ENCODE data around the gene KRT74.

The KRT74 gene

DNA sequence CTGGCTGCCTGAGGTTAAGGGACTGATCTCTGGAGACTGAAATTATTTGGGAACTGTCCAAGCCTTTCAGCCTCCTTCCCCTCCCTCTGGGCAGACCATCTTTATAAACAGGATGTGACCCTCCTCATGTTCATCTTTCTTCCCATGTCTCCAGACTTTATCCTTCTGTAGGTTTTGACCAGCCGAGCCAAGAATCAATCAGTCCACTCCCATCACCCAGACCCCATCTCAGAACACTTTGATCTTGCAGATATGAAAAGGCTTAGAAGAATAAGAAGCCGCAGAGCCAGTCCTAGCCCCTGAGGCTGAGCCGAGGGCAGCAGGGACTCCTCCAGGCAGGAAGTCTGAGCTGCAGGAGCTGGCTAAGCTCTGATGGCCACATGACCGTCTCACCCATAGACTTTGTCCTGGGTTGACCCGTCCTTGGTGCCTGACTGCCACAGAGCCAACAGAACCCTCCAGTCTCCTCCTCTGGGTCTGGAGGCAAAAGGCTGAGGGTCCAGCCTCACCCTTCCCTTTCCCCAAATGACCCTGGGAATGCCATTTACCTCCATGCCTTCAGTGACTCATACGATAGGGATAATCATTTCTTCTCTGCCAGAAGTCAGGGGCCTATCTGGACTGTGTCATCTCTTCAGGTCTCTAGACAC lies 22.3 kb downstream of the KRT74 start:
- Histone ChIP-seq H3K79me1 (replicated peaks; ENCODE audit: low read length, poor library complexity, severe bottlenecking) (no peaks in the 10 kb centered on the region), H3K27me3 (ENCODE audit: control insufficient read depth in 1 of 2, insufficient read depth in 1 of 2, low read length in 2 of 2) (peaks cover 28 to 92% of the 10 kb centered on the region in 2 experiments), H2BK120ac (ENCODE audit: low read depth, low read length) (no peak overlapping the region), H3K4me1 (ENCODE audit: control insufficient read depth, insufficient read depth, low read depth, low read length) (no peaks in the 10 kb centered on the region), H2BK15ac (ENCODE audit: low read depth, poor library complexity, severe bottlenecking) (no peak overlapping the region), H2AFZ (ENCODE audit: low read depth, low read length) (no peak overlapping the region), H3K18ac (ENCODE audit: low read depth in 1 of 2, low read length in 2 of 2) (no peak overlapping the region), H3K23ac (ENCODE audit: low read length in 2 of 2) (no peak overlapping the region), H3K9ac (ENCODE audit: low read length) (no peak overlapping the region), H3K9me3 (ENCODE audit: control insufficient read depth, low read length) (no peaks in the 10 kb centered on the region), H3K14ac (ENCODE audit: low read length in 2 of 2) (no peak overlapping the region), H2BK12ac (ENCODE audit: low read length in 2 of 2) (no peak overlapping the region), H3K4ac (ENCODE audit: low read depth in 1 of 2, low read length in 2 of 2) (no peak overlapping the region), H3K36me3 (ENCODE audit: control insufficient read depth in 1 of 2, insufficient read depth in 2 of 2, low read depth in 1 of 2, low read length in 2 of 2) (no peaks in the 10 kb centered on the region), H4K8ac (ENCODE audit: low read length) (no peak overlapping the region), H3K4me3 (ENCODE audit: insufficient read depth in 1 of 2, low read depth in 1 of 2, low read length in 2 of 2) (no peak overlapping the region), H3K4me2 (ENCODE audit: low read length, poor library complexity, severe bottlenecking) (no peak overlapping the region), H2BK5ac (ENCODE audit: low read depth, low read length, poor library complexity, severe bottlenecking) (no peak overlapping the region), H2AK5ac (ENCODE audit: low read length, severe bottlenecking) (no peak overlapping the region), H4K91ac (ENCODE audit: low read length) (no peak overlapping the region), H3K27ac (ENCODE audit: low read length, poor library complexity, severe bottlenecking) (no peak overlapping the region)
- DNase-seq: no peak
- WGBS: 69% methylated on average over 6 of the region's 6 CpGs

DNA sequence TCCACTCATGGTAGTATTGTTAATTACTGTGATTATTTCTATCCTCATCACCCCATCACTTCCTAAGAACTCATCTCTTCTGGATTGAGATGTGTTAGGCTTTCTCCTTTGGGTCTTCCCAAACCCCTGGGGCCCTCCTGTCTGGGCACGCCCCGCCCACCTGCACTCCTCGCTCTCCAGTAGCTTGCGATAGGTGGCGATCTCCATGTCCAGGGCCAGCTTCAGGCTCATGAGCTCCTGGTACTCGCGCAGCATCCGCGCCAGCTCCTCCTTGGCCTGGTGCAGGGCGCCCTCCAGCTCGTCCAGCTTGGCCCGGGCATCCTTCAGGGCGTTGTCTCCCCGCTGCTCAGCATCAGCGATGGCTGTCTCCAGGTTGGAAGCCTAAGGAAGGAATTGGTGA lies 27.5 kb downstream of the KRT74 start:
- no peak overlapping the region for H3K14ac ChIP-seq (ENCODE audit: low read length in 2 of 2)
- no peak overlapping the region for H2BK15ac ChIP-seq (ENCODE audit: low read depth, poor library complexity, severe bottlenecking)
- no peak overlapping the region for H3K4ac ChIP-seq (ENCODE audit: low read depth in 1 of 2, low read length in 2 of 2)
- H3K27me3 ChIP-seq (ENCODE audit: control insufficient read depth in 1 of 2, insufficient read depth in 1 of 2, low read length in 2 of 2): peaks cover 7 to 75% of the 10 kb centered on the region in 2 experiments
- H3K4me1 ChIP-seq (ENCODE audit: control insufficient read depth, insufficient read depth, low read depth, low read length): no peaks in the 10 kb centered on the region
- H3K79me1 ChIP-seq (replicated peaks; ENCODE audit: low read length, poor library complexity, severe bottlenecking): no peaks in the 10 kb centered on the region
- no peak overlapping the region for H2BK12ac ChIP-seq (ENCODE audit: low read length in 2 of 2)
- 79% methylated on average over 15 of the region's 15 CpGs for WGBS
- no peak overlapping the region for H2BK120ac ChIP-seq (ENCODE audit: low read depth, low read length)
- no peak overlapping the region for H2AFZ ChIP-seq (ENCODE audit: low read depth, low read length)
- H3K4me3 ChIP-seq (ENCODE audit: insufficient read depth in 1 of 2, low read depth in 1 of 2, low read length in 2 of 2): no peak overlapping the region
- no peak overlapping the region for H2BK5ac ChIP-seq (ENCODE audit: low read depth, low read length, poor library complexity, severe bottlenecking)
- no peaks in the 10 kb centered on the region for H3K9me3 ChIP-seq (ENCODE audit: control insufficient read depth, low read length)
- H2AK5ac ChIP-seq (ENCODE audit: low read length, severe bottlenecking): no peak overlapping the region
- H3K23ac ChIP-seq (ENCODE audit: low read length in 2 of 2): no peak overlapping the region
- no peak overlapping the region for H3K4me2 ChIP-seq (ENCODE audit: low read length, poor library complexity, severe bottlenecking)
- H4K91ac ChIP-seq (ENCODE audit: low read length): no peak overlapping the region
- H3K18ac ChIP-seq (ENCODE audit: low read depth in 1 of 2, low read length in 2 of 2): no peak overlapping the region
- no peak for DNase-seq
- no peak overlapping the region for H4K8ac ChIP-seq (ENCODE audit: low read length)
- H3K27ac ChIP-seq (ENCODE audit: low read length, poor library complexity, severe bottlenecking): no peak overlapping the region
- no peak overlapping the region for H3K9ac ChIP-seq (ENCODE audit: low read length)
- no peaks in the 10 kb centered on the region for H3K36me3 ChIP-seq (ENCODE audit: control insufficient read depth in 1 of 2, insufficient read depth in 2 of 2, low read depth in 1 of 2, low read length in 2 of 2)

DNA sequence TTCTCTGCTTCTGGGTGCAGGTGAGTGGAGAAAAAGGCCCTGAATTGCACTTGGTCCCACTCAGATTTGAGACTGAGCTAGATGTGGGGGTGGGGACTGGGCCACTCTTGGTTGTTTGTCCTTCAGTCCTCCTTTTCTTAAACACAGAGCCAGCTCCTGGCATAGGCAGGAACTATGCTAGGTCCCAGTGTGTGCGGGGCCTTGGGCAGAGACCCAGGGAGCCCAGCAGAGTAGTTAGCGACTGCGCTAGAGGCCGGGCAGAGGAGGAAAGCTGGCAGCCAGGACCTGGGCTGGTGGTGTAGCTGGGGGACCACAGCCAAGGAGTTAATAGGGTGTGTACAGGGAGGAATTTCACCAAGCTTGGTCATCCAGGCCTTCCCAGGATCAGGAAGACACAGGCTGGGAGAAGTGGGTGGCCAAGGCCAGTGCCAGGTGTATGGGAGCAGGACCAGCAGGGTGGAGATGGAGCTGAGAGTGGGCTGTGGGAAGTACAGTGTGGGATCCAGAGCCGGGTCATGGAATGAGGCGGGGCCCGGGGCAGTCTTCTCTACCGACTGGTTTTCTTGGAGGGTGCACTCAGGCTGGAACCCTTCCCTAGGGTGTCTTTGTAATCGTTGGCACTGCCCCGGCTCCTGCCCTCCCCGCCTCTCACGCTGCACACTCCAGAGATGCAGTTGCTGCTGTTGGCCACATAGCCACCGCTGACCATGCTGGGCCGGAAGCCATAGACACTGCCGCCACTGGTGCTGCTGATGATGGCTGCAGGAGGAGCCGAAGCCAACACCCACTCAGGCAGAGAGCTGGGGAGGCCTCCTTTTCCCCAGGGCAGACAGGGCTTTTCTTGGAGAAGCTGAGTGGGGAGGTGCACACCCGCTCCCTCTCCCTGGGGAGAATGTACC lies 29.4 kb downstream of the KRT74 start:
- no peaks in the 10 kb centered on the region for H3K4me1 ChIP-seq (ENCODE audit: control insufficient read depth, insufficient read depth, low read depth, low read length)
- H2BK5ac ChIP-seq (ENCODE audit: low read depth, low read length, poor library complexity, severe bottlenecking): no peak overlapping the region
- WGBS: 82% methylated on average over 17 of the region's 17 CpGs
- peak overlapping the region; percentile 46 for H2AFZ ChIP-seq (ENCODE audit: low read depth, low read length)
- H3K18ac ChIP-seq (ENCODE audit: low read depth in 1 of 2, low read length in 2 of 2): no peak overlapping the region
- H2AK5ac ChIP-seq (ENCODE audit: low read length, severe bottlenecking): no peak overlapping the region
- H3K4ac ChIP-seq (ENCODE audit: low read depth in 1 of 2, low read length in 2 of 2): no peak overlapping the region
- no peaks in the 10 kb centered on the region for H3K79me1 ChIP-seq (replicated peaks; ENCODE audit: low read length, poor library complexity, severe bottlenecking)
- no peak overlapping the region for H2BK12ac ChIP-seq (ENCODE audit: low read length in 2 of 2)
- no peaks in the 10 kb centered on the region for H3K36me3 ChIP-seq (ENCODE audit: control insufficient read depth in 1 of 2, insufficient read depth in 2 of 2, low read depth in 1 of 2, low read length in 2 of 2)
- no peak overlapping the region for H2BK15ac ChIP-seq (ENCODE audit: low read depth, poor library complexity, severe bottlenecking)
- H3K9ac ChIP-seq (ENCODE audit: low read length): no peak overlapping the region
- no peak for DNase-seq
- no peaks in the 10 kb centered on the region for H3K9me3 ChIP-seq (ENCODE audit: control insufficient read depth, low read length)
- no peak overlapping the region for H4K8ac ChIP-seq (ENCODE audit: low read length)
- peaks cover 3 to 56% of the 10 kb centered on the region in 2 experiments for H3K27me3 ChIP-seq (ENCODE audit: control insufficient read depth in 1 of 2, insufficient read depth in 1 of 2, low read length in 2 of 2)
- H3K4me3 ChIP-seq (ENCODE audit: insufficient read depth in 1 of 2, low read depth in 1 of 2, low read length in 2 of 2): no peak overlapping the region
- H3K4me2 ChIP-seq (ENCODE audit: low read length, poor library complexity, severe bottlenecking): no peak overlapping the region
- no peak overlapping the region for H3K27ac ChIP-seq (ENCODE audit: low read length, poor library complexity, severe bottlenecking)
- H4K91ac ChIP-seq (ENCODE audit: low read length): no peak overlapping the region
- no peak overlapping the region for H3K14ac ChIP-seq (ENCODE audit: low read length in 2 of 2)
- H2BK120ac ChIP-seq (ENCODE audit: low read depth, low read length): no peak overlapping the region
- no peak overlapping the region for H3K23ac ChIP-seq (ENCODE audit: low read length in 2 of 2)

- H3K27ac ChIP-seq (ENCODE audit: low read length, poor library complexity, severe bottlenecking): no peak overlapping the region
- H3K9me3 ChIP-seq (ENCODE audit: control insufficient read depth, low read length): no peaks in the 10 kb centered on the region
- no peaks in the 10 kb centered on the region for H3K4me1 ChIP-seq (ENCODE audit: control insufficient read depth, insufficient read depth, low read depth, low read length)
- no peak overlapping the region for H3K4me3 ChIP-seq (ENCODE audit: insufficient read depth in 1 of 2, low read depth in 1 of 2, low read length in 2 of 2)
- H3K14ac ChIP-seq (ENCODE audit: low read length in 2 of 2): no peak overlapping the region
- no peak overlapping the region for H2BK5ac ChIP-seq (ENCODE audit: low read depth, low read length, poor library complexity, severe bottlenecking)
- H2BK120ac ChIP-seq (ENCODE audit: low read depth, low read length): no peak overlapping the region
- no peak overlapping the region for H3K4me2 ChIP-seq (ENCODE audit: low read length, poor library complexity, severe bottlenecking)
- no peak overlapping the region for H2BK15ac ChIP-seq (ENCODE audit: low read depth, poor library complexity, severe bottlenecking)
- H2AK5ac ChIP-seq (ENCODE audit: low read length, severe bottlenecking): no peak overlapping the region
- H3K27me3 ChIP-seq (ENCODE audit: control insufficient read depth in 1 of 2, insufficient read depth in 1 of 2, low read length in 2 of 2): peaks cover 0 to 44% of the 10 kb centered on the region in 2 experiments
- no peak overlapping the region for H4K8ac ChIP-seq (ENCODE audit: low read length)
- no peak overlapping the region for H4K91ac ChIP-seq (ENCODE audit: low read length)
- no peak overlapping the region for H3K9ac ChIP-seq (ENCODE audit: low read length)
- H2BK12ac ChIP-seq (ENCODE audit: low read length in 2 of 2): no peak overlapping the region
- WGBS: 75% methylated on average over 6 of the region's 7 CpGs
- no peak overlapping the region for H3K23ac ChIP-seq (ENCODE audit: low read length in 2 of 2)
- no peak overlapping the region for H3K18ac ChIP-seq (ENCODE audit: low read depth in 1 of 2, low read length in 2 of 2)
- no peak overlapping the region for H2AFZ ChIP-seq (ENCODE audit: low read depth, low read length)
- no peak overlapping the region for H3K4ac ChIP-seq (ENCODE audit: low read depth in 1 of 2, low read length in 2 of 2)
- H3K79me1 ChIP-seq (replicated peaks; ENCODE audit: low read length, poor library complexity, severe bottlenecking): no peaks in the 10 kb centered on the region
- no peak for DNase-seq
- H3K36me3 ChIP-seq (ENCODE audit: control insufficient read depth in 1 of 2, insufficient read depth in 2 of 2, low read depth in 1 of 2, low read length in 2 of 2): no peaks in the 10 kb centered on the region
Observed at GRCh38 chr12:52542785-52543318, 30.8 kb downstream of the KRT74 start.

All from mesenchymal stem cell (in vitro differentiated cells and primary cell).